Parathyroid adenoma (tissue), 2 donors: Measurements from ENCODE around the gene TMEM91.

Source experiments
- H2AFZ ChIP-seq: fragments of 300-600 bp; sonication (generic); one replicate; pipeline ENCODE4 v1.7.0; 2017; ENCODE audit warnings: antibody characterized with exemption, mild to moderate bottlenecking
- H3K27ac ChIP-seq: fragments of 300-600 bp; sonication (generic); one replicate; pipeline ENCODE4 v1.7.0; 2017
- H3K27me3 ChIP-seq: fragments of 300-600 bp; sonication (generic); one replicate; pipeline ENCODE4 v1.7.0; 2017; ENCODE audit warnings: low read length; ENCODE audit not compliant: control insufficient read depth, insufficient read depth
- H3K36me3 ChIP-seq: fragments of 300-600 bp; sonication (generic); one replicate; pipeline ENCODE4 v1.7.0; 2017; ENCODE audit warnings: low read length; ENCODE audit not compliant: control insufficient read depth, insufficient read depth
- H3K4me1 ChIP-seq: fragments of 300-600 bp; sonication (generic); one replicate; pipeline ENCODE4 v1.7.0; 2017; ENCODE audit warnings: control low read depth
- H3K4me2 ChIP-seq: fragments of 300-600 bp; sonication (generic); one replicate; pipeline ENCODE4 v1.7.0; 2017; ENCODE audit warnings: low read length
- H3K4me3 ChIP-seq: fragments of 300-600 bp; sonication (generic); one replicate; pipeline ENCODE4 v1.7.0; 2017; ENCODE audit warnings: low read depth, low read length
- H3K79me2 ChIP-seq: fragments of 300-600 bp; sonication (generic); one replicate; pipeline ENCODE4 v1.7.0; 2017; ENCODE audit warnings: control low read depth
- H3K9ac ChIP-seq: fragments of 300-600 bp; sonication (generic); one replicate; pipeline ENCODE4 v1.7.0; 2017; ENCODE audit warnings: mild to moderate bottlenecking
- H3K9me3 ChIP-seq: fragments of 300-600 bp; sonication (generic); one replicate; pipeline ENCODE4 v1.7.0; 2017; ENCODE audit warnings: low read length; ENCODE audit not compliant: control insufficient read depth
- CTCF ChIP-seq: fragments of 300-600 bp; sonication (generic); IDR thresholded peaks from one replicate; pipeline ENCODE4 v1.7.0; 2017; ENCODE audit warnings: antibody characterized with exemption, mild to moderate bottlenecking
- donor health status: primary hyperparathyroidism.

Gene TMEM91

GRCh38 chr19:41356984-41357739 is 19.2 kb upstream of the TMEM91 start:
- Histone ChIP-seq H3K9ac (no peak overlapping the region), H3K27ac (no peak overlapping the region), H3K4me2 (no peak overlapping the region), H3K9me3 (no peaks in the 10 kb centered on the region), H3K36me3 (no peaks in the 10 kb centered on the region), H3K4me1 (no peaks in the 10 kb centered on the region), H2AFZ (no peak overlapping the region), H3K4me3 (no peak overlapping the region), H3K79me2 (peaks cover 2% of the 10 kb centered on the region), H3K27me3 (no peaks in the 10 kb centered on the region)
- TF ChIP-seq CTCF: no peak

- Histone ChIP-seq H2AFZ (no peak overlapping the region), H3K27ac (no peak overlapping the region), H3K4me3 (no peak overlapping the region), H3K79me2 (peaks cover 2% of the 10 kb centered on the region), H3K27me3 (no peaks in the 10 kb centered on the region), H3K9me3 (no peaks in the 10 kb centered on the region), H3K4me1 (no peaks in the 10 kb centered on the region), H3K4me2 (no peak overlapping the region), H3K9ac (no peak overlapping the region), H3K36me3 (no peaks in the 10 kb centered on the region)
- TF ChIP-seq CTCF: no peak
Measured at GRCh38 chr19:41357746-41358145, 18.6 kb upstream of the TMEM91 start.

- H3K79me2 ChIP-seq: peaks cover 7% of the 10 kb centered on the region
- H3K36me3 ChIP-seq: no peaks in the 10 kb centered on the region
- no peak overlapping the region for H3K4me3 ChIP-seq
- no peak overlapping the region for H3K27ac ChIP-seq
- no peak for TF ChIP-seq CTCF
- H3K4me1 ChIP-seq: no peaks in the 10 kb centered on the region
- no peak overlapping the region for H3K9ac ChIP-seq
- H3K4me2 ChIP-seq: no peak overlapping the region
- no peaks in the 10 kb centered on the region for H3K27me3 ChIP-seq
- H2AFZ ChIP-seq: no peak overlapping the region
- no peaks in the 10 kb centered on the region for H3K9me3 ChIP-seq
Measured at GRCh38 chr19:41359741-41360140, 16.6 kb upstream of the TMEM91 start.

- H2AFZ ChIP-seq: no peak overlapping the region
- H3K27ac ChIP-seq: no peak overlapping the region
- H3K4me3 ChIP-seq: no peak overlapping the region
- H3K9ac ChIP-seq: no peak overlapping the region
- H3K36me3 ChIP-seq: no peaks in the 10 kb centered on the region
- no peaks in the 10 kb centered on the region for H3K9me3 ChIP-seq
- TF ChIP-seq CTCF: no peak
- peaks cover 28% of the 10 kb centered on the region for H3K79me2 ChIP-seq
- no peaks in the 10 kb centered on the region for H3K4me1 ChIP-seq
- no peaks in the 10 kb centered on the region for H3K27me3 ChIP-seq
- H3K4me2 ChIP-seq: no peak overlapping the region
Measured at GRCh38 chr19:41362143-41362847, 14.0 kb upstream of the TMEM91 start.
